ENCODE results near the gene C4orf54. TPM values are rescaled to one million over a fixed set of nuclear protein-coding genes. Genes with fewer than 3 reads are reported as not detected.

C4orf54 gene
- total RNA-seq, result not detected in 2 replicates

DNA sequence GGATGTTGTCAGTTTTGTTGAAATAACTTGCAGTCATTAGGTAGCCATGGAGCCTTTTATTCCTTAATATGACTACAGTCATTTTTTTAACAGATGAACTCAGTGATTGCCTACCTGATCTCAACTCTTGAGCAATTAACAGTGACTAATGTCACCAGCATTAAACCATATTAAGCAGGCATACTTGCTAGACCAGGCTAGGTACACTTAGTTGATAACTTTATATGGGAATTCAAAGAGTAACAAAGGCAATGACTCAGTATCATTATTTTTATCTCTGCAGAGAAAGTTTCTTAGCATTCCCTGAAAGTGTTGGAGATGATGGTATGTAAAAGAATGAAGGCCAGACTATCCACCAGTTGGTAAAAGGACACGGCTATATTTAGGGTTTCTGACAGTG, at the start of gene C4orf54:
Gene C4orf54 (minus strand): TSS at position 31 of the 400 bp plus-strand sequence. CDS start 3,180 bp downstream, outside the sequence.
- intact Hi-C loops (cut with micrococcal nuclease), result no loop called here

DNA sequence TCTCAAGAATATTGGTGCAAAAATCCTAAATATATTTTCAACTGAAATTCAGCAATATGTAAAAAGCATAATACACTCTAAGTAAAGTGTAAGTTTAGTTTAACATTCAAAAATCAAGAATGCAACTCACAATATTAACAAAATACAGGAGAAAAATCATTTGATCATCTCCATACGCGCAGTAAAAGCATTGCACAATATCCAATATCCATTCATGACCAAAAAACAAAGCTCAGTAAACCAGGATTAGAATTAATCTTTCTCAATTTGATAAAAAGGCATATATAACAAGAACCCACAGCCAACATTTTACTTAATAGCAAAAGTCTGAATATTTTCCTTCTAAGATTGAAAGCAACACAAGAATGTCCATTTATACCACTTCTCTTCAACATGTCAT, 48.3 kb upstream of the C4orf54 start:
- intact Hi-C loops (cut with micrococcal nuclease), result no loop called here

DNA sequence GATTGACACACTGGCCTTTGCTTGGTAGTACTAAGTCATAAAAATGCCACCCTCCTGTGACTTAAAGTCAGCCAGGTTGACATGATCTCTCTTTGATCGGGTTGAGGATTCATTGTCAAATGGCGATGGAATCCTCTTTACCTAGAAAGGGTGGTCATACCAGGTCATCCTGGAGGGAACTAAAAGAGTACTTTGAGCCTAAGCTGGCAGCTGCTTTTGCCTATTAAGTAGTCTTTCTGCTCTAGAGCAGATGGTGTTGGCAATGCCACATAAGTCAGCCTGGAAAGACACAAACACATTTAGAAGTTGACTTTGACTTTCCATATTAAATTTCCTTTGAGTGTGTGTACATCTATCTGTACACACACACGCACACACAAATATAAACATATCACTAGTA, 39.2 kb upstream of the C4orf54 start:
- intact Hi-C loops (cut with micrococcal nuclease), result no loop called here

DNA sequence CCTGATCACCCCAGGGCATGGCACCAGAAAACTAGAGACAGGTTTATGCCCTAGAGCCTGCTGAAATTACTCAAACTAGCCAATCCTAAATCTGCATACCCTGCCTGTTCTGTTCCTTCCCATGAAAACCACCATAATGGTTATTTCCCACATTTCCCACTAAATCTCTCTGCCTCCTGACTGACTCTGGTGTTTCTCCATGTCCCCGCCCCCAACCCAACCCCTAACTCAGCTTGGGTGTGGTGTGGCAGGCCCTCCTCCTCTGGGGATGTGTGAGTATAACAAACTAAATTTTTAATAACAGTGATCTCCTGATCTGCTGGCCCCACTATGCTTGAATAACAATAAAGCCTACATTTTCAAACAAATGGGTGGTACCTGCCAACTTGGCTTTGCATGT, 35.5 kb upstream of the C4orf54 start:
- intact Hi-C loops (cut with micrococcal nuclease), result no loop called here

DNA sequence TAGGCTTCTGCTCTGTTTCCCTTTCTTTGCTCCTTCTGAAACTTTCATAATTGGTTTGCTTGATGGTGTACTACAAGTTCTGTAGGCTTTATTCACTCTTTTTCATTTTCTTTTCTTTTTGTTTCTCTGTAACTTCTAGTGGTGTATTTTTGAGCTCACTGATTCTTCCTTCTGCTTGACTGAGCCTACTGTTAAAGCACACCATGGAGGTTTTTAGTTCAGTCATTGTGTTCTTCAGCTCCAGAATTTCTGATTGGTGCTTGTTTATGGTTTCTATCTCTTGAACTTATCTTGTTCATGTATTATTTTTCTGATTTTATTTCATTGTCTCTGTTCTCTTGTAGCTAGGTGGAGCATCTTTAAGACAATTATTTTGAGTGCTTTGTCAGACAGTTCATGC, 33.4 kb upstream of the C4orf54 start:
- intact Hi-C loops (cut with micrococcal nuclease), result no loop called here

DNA sequence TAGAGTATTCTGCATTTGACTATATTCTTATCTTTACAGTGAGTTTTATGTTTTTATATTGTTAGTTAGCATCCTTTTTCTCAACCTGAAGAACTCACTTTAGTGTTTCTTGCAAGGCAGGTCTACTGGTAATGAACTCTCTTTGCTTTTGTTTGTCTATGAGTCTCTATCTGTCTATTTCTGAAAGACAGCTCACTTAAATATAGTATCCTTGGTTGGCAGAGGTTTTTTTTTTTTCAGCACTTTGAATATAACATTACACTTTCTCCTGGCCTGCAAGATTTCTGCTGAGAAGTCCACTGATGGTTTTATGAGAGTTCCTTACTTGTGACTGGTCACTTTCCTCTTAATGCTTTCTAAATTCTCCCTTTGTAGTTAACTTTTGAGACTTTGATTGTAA, 32.8 kb upstream of the C4orf54 start:
- intact Hi-C loops (cut with micrococcal nuclease), result no loop called here

DNA sequence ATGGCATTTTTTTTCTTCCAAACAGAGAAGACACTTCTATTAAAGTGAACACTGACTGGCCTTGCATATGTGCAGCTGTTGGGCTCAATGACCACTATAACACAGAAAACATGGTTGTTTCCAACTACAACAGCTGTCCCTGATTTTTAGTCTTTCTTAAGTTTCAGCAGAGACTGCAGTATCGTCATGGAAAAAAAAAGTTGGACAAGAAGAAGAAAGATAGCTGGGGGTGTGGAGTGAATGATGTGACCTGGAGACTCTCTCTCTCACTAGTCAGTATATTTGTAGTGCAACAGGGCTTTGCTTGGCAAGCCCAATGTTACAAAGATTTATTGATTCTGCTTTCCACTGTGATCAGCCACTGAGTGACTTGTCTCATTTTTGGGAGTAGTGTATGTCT, 29.5 kb upstream of the C4orf54 start:
- intact Hi-C loops (cut with micrococcal nuclease), result no loop called here

DNA sequence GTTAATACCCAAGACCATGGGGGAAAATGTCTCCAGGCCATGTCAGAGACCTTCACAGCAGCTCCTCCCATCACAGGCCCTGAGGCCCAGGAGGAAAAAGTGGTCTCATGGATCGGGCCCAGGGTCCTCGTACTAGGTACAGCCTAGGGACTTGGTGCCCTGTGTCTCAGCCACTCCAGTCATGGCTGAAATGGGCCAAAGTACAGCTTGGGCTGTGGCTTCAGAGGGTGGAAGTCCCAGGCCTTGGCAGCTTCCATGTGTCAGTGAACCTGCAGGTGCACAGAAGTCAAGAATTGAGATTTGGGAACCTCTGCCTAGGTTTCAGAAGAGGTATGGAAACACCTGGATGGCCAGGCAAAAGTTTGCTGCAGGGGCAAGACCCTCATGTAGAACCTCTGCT, 27.6 kb upstream of the C4orf54 start:
- intact Hi-C loops (cut with micrococcal nuclease), result no loop called here

DNA sequence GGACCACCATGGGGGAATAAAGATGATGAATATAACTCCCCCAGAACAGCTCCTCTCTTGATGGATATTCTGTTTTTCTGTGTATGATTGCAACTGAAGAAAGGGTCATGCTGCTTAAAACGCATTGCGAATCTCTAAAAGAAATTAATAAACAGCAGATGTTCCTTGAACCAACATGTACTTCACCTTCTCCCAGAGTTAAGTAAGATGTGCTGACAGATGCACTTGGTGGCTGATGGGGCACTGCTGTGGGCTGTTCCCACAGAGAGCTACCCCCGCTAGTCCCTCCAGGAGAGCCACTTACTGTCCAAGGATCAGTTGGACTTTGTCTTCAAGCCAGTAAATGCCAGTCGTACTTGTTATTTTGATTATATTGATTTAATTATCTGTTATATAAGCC, 26.3 kb upstream of the C4orf54 start:
- intact Hi-C loops (cut with micrococcal nuclease), result no loop called here

DNA sequence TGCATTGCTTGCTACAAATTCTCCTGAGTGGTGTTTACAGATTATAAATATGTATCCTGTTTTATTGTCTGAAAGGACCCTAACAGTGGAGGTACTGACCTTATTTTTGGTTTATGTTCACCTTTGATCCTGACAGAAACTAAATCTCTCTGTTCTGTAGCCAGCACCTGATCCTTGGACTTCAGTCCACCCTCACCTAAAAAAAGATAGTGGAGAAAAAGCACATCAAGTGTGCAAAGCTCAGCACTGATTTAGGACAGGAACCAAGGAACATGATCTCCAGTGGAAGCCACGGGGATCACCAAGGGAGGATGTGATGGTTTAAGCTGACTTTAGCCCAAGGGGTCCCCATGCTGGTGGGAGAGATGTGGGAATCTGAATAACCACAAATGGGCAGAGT, 22.3 kb upstream of the C4orf54 start:
- intact Hi-C loops (cut with micrococcal nuclease), result no loop called here

DNA sequence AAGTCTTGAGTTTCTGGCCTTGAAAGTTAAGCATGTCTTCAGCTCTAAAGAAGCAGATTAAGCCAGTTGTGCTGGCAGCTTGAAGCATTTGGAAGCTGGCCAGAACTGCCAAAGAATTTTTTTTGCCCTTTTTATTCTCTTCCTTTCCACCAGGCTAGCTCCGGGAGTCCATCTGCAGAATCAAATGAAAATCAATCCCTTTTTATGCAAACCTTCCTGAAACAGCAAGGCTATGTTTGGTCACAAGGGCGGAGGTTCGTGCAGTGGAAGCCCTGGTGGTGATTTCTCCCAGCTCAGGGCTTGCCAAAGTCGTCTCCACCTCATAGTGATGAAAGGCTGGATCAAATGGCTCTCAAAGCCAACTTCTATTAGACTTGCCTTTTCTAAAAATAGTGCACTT, 21.6 kb upstream of the C4orf54 start:
- intact Hi-C loops (cut with micrococcal nuclease), result no loop called here

DNA sequence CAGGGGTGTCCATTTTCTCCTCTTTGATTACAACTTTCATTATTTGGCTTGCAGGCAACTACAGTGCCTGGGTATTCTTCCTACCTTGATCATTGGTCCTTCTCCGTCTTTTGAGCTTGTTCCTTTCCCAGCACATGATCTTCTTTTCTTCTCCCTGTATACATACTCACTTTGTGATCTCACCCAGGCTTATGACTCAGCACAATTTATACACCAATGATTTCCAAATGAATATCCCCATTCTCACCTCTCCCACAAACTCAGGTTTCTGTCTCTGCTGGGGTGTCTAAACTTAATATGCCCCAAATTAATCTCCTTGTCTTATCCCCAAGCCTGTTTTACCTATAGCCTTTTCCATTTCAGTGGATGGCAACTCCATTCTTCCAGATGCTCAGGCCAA, 19.5 kb upstream of the C4orf54 start:
- intact Hi-C loops (cut with micrococcal nuclease), result no loop called here

DNA sequence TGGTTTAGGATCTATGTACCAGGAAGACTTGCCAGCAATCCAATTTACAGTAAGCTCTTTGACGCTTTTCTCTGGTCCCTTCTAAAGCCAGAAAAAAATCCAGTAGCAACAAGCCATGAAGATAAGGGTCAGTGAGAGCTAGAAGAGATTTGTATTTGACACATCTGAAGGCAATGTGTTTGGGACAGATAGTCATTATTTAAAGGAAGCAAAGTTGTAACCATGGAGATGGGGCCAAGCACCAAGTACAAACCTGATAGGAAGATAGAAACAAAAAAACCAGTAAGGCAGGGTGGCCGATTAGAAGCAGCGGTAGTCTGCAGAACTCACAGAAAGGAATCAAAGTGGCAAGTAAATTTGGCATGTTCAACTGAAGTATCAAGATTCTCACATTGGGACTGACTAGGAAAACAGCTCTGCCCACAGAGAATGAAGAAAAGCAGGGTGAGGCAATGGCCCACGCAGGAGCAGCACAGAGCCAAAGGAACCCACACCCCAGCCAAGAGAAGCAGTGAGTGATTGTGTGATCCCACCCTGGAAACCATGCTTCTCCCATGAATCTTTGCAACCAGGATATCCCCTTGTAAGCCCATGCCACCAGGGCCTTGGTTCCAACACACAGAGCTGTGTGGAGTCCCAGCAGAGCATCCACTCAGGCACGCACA, 12.9 kb upstream of the C4orf54 start:
- intact Hi-C loops (cut with micrococcal nuclease), result no loop called here

DNA sequence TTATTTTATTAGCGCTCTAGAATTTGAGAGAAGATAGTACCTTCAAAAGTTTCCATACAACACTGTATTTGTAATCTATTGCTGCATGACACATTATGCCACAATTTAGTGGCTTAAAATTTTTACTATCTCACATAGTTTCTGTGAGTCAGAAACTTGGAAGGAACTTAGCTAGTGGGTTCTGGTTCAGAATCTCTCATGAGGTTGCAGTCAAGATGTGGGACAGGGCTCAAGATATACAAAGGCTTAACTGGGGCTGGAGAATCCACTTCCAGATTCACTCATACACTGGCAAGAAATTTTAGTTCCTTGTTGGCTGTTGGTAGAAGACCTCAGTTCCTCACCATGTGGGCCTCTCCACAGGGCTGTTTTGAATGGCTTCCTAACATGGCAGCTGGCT, 11.5 kb upstream of the C4orf54 start:
- intact Hi-C loops (cut with micrococcal nuclease), result no loop called here

DNA sequence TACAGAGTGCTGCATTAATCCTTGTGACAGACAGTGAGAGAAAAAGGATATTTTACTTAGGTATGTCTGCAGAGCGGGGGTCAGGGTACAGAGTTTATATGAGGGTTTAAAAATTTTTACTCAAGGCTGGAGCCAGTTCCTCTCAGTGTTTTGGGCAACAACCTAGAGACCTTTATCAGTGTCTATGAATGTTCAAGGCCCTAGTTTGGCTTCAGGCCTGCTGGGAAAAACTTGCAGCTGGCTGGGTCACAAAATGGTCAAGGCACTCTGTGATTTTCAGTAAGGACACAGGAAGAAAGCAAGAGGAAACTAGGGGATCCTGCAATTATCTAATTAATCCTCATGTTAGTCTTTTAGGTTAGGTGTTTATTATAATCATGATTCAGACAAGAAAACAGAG, 10.8 kb upstream of the C4orf54 start:
- intact Hi-C loops (cut with micrococcal nuclease), result no loop called here

DNA sequence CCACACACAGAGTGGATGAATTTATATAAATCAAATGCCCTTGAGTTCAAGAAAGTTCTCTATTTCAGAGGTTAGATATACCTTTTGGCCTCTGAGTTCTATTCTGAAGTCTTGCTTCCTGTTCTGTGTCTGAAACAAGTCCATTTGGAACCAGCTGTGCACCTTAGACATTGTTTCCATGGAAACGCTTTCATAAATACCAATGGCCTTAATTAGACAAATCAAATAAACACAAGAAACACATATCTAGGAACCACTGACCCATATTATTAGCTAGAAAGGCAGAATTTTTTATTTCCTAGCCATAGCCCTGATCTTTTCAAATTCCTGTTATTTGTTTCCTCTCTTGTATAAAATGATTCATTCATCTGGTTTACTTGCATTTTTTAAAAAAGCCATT, 8.4 kb upstream of the C4orf54 start:
- intact Hi-C loops (cut with micrococcal nuclease), result no loop called here

DNA sequence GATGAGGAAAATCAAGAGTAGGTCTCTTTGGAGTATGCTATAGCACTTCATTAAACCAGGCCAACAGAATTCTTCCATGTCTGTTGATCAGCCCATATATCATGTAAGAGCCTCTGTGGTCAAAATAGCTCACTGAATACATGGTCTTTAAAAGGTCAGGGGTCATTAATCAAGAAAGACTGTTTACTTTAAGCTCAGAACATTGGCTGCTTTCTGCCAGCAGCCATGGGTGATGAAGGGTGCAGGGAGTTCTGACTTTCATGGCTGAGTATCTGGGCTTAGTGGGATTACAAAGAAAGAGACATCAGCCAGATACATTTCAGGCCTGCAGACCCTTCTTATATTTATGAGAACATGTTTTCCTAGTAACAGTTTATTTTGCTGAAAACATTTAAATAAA, 7.1 kb upstream of the C4orf54 start:
- intact Hi-C loops (cut with micrococcal nuclease), result no loop called here

DNA sequence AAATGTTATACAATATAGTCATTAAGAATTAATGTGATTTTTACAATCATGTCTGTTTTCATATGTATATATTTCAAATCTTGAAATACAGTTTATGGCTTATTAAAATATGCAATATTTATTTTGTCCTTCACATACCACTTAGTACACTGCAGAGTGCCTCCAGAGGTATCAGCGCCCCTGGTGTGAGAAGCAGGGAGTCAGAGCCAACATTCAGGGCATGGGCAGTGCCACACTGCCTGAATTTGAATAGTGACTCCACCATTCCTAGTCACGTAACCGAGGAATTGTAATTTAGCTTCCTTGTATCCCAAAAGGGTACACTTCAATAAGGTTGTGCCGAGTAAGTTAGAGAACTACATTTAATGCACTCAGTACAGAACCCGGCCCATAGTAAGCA, 4.3 kb upstream of the C4orf54 start:
- intact Hi-C loops (cut with micrococcal nuclease), result no loop called here

DNA sequence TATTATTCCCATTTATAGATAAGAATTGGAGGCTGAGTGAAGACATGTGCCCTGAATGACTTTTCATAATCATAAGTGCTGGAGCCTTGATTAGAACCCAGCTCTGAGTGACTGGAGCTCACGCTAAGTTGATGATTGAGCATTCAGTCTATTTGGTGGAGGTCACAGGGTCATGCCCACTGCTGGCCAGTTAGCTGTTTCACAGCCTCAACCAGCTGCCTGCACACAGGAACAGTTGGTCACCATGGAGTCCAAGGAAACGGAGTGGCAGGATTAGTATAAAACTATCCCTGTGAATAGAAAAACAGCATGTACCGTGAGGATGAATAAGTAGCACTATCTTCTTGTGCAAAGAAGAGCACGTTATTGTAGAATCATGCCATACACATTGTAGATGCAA, 1.0 kb upstream of the C4orf54 start:
- intact Hi-C loops (cut with micrococcal nuclease), result no loop called here

DNA sequence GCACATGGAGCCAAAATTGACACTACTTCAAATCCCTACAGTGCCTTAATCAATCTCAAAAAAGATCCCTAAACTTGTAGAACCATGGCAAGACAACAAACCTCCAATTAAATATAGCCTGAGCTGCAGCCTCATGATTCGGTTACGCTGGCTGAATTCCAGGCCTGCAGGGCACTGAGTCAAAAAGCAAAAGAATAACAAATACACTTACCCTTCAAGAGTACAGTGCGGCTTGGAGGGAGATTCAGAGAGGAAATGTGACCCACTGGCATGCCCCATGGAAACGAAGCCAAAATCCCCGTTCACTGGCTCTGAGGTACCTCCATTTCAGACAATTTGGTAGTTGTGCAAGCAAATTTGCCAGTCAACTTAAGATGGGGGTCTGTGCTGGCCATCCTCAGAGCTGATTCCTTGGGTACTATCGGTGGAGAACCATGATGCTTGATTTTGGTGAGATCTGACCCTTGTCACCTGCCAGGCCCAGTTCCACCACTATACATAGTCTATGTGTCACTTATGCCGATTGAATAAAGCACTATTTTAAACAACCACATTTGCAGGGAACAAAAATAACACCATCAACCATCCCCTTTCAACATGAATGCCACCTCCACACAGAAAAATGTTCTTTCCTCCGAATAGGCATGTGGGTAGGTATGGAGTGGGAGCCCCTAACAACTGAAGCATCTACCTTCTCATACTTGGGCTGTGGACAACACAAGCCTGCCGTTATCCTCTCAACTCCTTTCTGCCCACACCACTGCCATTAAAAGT, 2.1 kb downstream of the C4orf54 start:
- intact Hi-C loops (cut with micrococcal nuclease), result no loop called here

DNA sequence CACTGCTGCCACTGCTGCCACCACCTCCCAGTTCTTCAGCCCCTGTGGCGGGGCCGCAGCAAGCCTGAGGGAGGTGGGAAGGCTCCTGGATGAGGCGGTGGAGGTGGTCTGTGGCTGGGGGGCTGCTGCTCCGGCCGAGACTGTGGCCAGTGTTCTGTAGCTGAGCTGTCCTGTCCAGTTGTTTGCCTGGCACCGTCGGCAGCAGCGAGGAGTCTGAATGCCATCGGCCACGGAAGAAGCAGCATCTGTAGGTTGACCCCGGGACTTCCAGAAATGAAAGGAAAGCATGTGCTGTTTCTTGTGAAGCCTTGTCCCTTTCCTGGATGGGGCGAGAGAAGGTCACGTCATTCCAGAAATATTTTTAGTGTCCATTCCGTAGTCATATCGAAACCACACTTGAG, 3.3 kb downstream of the C4orf54 start:
- intact Hi-C loops (cut with micrococcal nuclease), result no loop called here

DNA sequence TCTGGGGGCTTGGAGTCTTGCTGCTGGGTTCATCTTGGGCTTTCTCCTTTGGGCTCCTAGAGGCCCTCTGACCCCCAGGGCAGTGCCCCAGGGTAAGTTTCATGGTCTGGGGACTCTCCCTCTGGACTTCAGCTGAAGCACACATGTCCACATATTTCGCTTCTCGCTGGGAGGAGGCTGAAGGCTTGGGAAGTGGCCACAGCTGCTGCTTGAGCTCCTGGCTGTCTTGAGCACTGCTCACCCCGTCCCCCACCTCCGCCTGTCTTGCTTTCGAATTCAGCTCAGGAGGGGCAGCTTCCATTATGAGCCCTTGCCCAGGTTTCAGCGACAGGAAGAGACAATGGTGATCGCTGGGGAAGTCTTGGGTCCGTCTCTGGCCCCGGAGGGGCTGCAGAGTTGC, 3.7 kb downstream of the C4orf54 start:
- intact Hi-C loops (cut with micrococcal nuclease), result no loop called here
